GM19455 (cell line): Measurements from ENCODE around the gene ZC3H10.
"Not testable (repeated sequence)": the region's sequence is repeated elsewhere in the genome, so short reads cannot be mapped to it uniquely, and the experiment has no call there.

Source experiments
- ATAC-seq: cut with Tn5 transposase; IDR thresholded peaks from one replicate; pipeline ENCODE4 v1.9.1; 2021; ENCODE audit not compliant: unreplicated experiment

The ZC3H10 gene, protein sequence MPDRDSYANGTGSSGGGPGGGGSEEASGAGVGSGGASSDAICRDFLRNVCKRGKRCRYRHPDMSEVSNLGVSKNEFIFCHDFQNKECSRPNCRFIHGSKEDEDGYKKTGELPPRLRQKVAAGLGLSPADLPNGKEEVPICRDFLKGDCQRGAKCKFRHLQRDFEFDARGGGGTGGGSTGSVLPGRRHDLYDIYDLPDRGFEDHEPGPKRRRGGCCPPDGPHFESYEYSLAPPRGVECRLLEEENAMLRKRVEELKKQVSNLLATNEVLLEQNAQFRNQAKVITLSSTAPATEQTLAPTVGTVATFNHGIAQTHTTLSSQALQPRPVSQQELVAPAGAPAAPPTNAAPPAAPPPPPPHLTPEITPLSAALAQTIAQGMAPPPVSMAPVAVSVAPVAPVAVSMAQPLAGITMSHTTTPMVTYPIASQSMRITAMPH

DNA sequence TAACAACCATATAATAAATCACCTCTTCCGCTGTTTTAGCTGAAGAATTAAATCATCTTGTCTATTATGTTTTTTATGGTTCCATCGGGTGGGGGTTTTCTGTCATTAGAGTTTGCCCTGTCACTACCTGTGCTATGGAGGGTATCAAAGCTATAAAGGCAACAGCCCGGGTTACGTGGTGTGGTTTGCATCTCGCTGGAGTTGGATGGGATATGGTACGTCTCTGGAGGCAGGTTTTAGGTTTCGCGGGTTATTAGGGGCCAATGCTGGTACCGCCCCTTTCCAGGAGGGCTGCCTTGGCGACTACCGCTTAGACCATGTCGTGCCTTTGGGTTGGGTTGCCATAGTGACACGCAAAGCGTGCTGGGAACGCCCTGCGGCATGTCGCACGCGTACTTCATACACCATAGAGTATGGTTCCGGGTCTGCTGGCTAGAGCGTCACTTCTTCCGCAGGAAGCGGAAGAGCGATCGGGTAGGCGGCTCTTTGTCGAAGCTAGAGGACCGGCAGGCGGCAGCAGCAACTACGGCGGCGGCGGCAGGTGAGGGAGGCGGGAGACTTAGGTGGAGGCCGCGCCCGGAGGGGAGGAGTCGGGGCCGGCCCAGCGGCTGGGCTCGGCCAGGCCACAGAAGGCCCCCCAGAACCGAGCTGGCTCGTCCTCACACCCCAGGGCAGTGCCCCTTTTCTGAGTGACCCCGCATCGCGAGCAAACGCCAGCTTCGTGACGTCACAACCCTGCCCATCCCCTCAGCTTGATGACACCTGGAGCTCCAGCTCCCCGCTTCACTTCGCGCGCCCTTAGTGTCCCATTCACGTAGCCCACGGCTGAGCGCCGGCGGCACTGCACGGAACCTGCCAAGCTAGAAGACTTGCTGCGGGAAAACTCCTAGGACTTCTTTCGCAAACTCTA is at the start of gene ZC3H10:
TSS of gene ZC3H10 (plus strand) at position 489 of the 910 bp plus-strand sequence. CDS start 2,297 bp downstream, outside the sequence.
- peak; percentile 83 for ATAC-seq

DNA sequence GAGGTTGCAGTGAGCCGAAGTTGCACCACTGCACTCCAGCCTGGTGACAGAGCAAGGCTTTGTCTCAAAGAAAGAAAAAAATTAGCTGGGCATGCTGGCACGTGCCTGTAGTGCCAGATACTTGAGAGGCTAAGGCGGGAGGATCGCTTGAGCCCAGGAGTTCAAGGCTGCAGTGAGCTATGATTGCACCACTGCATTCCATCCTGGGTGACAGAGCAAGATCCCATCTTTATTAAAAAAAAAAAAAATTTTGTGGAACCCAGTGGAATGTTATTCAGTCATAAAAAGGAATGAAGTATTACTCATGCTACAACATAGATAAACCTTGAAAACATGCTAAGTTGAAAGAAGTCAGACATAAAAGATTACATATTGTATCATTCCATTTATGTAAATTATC is 46.4 kb upstream of the ZC3H10 start:
- ATAC-seq: no peak

DNA sequence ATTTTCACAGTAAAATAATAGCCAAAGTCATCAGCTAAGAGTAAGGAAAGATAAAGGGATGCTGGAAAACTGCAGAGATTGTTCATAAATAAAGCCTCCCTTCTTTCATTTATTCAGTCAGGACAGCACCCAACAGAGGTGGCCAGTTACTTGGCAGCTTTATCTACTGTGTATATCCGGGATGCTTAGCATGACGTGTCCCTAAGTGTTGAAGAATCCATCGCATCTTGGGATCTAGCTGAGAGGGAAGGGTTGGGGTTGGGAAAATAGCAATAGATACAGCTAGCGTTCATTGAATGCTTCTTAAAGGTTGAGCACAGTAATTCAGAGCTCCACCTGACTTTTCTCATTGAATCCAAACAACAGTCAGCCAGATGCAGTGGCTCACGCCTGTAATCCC is 43.7 kb upstream of the ZC3H10 start:
- ATAC-seq: no peak

DNA sequence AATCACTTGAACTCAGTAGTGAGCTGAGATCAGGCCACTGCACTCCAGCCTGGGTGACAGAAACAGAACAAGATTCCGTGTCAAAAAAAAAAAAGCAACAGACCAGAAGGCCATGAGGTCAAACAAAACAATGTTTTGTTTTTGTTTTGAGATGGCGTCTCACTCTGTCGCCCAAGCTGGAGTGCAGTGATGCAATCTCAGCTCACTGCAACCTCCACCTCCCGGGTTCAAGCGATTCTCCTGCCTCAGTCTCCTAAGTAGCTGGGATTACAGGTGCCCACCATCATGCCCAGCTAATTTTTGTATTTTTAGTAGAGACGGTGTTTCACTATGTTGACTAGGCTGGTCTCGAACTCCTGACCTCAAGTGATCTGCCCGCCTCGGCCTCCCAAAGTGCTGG is 40.1 kb upstream of the ZC3H10 start:
- ATAC-seq: not testable (repeated sequence)

DNA sequence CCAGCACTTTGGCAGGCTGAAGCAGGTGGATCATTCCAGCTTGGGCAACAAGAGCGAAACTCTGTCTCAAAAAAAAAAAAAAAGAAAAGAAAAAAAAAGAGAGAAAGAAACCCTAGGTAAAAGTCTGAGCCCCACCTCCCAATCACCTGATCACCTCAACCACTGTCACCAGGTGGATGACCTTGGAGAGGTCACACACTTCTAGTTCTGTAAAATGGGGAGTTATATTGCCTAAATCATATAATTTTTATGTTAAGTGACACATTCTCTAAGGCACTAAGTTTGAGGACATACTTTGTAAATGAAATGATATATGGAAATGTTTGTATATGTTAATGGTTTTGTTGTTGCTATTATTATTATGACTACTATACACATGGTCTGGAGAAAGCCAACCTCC is 39.6 kb upstream of the ZC3H10 start:
- ATAC-seq: no peak

DNA sequence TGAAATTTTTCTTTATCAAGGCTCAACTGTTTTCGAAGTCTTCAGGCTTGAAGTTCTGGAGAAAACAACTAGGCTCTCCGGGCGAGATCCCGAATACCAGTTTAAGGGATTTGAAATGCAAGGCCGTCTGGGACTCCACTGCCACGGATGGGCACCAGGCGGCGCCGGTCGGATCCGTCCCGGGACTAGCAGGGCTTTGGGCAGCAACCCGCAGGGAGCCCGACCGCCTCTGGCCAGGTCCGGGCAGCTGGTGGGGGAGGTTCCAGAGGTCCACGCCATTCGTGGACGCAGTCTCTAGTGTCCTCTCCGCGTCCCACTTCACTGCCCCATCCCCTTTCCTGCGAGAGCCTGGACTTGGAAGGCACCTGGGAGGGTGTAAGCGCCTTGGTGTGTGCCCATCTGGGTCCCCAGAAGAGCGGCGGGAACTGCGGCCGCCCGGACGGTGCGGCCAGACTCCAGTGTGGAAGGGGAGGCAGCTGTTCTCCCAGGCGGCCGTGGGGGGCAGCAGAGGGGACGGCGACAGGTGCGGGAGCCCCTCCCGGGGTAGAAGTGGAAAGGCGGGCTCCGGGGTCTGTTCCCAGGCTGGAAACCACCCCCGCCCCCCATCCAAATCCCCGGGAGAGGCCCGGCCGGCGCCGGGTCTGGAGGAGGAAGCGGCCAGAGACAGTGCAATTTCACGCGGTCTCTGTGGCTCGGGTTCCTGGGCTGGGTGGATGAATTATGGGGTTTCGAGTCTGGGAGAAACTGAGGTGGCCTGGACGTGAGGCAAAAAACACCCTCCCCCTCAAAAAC is 38.9 kb upstream of the ZC3H10 start:
- peak; percentile 76 for ATAC-seq

DNA sequence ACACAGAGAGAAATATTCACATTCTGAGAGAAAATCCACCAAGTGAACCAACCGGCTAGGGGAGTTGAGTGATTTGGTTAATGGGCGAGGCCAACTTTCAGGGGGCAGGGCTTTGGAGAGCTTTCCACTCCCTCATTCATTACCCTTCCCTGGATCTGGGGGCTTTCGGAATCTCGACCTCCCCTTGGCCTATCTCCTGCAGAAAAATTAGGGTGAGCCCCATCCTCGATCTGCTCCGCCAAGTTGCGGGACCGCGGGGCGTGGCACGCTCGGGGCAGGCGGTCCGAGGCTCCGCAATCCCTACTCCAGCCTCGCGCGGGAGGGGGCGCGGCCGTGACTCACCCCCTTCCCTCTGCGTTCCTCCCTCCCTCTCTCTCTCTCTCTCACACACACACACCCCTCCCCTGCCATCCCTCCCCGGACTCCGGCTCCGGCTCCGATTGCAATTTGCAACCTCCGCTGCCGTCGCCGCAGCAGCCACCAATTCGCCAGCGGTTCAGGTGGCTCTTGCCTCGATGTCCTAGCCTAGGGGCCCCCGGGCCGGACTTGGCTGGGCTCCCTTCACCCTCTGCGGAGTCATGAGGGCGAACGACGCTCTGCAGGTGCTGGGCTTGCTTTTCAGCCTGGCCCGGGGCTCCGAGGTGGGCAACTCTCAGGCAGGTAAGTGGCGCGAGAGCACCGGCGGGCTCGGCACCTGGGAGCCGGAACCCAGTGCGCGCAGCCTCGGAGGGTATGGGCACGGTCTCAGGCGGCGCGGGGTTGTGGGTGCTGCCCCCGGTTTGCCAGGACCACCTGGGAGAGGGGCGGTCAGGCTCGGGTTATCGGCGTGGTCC is 38.1 kb upstream of the ZC3H10 start, which contains the start of gene ERBB3:
TSS of gene ERBB3 (plus strand) at position 443 of the 833 bp plus-strand sequence. CDS start at position 579, 136 bp downstream.
- no peak for ATAC-seq

DNA sequence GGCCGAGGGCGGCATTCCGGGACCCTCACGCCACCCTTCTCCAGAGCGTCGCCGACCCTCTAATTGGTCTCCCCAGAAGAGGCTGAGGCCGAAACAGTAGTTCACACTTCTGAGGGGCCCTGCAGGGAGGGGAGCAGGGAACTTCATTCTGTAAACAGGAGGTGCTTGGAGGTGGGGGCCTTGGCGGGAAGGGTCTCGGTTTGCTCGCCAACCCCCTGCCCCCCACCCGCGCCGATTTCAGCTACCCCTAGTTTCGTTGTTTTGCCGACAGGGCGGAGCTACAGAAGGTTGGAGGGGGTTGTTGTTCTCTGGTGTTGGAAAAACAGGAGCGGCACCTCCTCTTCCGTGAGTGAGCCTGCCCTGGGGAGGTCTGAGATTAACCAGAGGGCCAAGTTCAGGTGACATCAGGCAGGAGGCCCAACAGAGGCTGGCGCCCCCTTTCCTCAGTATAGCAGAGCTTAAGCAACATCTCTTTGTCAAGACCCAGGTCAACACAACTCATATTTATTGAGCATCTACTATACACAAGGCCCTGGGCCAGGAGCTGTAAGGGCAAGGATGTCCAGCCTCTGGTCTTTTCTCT is 37.4 kb upstream of the ZC3H10 start:
- no peak for ATAC-seq

DNA sequence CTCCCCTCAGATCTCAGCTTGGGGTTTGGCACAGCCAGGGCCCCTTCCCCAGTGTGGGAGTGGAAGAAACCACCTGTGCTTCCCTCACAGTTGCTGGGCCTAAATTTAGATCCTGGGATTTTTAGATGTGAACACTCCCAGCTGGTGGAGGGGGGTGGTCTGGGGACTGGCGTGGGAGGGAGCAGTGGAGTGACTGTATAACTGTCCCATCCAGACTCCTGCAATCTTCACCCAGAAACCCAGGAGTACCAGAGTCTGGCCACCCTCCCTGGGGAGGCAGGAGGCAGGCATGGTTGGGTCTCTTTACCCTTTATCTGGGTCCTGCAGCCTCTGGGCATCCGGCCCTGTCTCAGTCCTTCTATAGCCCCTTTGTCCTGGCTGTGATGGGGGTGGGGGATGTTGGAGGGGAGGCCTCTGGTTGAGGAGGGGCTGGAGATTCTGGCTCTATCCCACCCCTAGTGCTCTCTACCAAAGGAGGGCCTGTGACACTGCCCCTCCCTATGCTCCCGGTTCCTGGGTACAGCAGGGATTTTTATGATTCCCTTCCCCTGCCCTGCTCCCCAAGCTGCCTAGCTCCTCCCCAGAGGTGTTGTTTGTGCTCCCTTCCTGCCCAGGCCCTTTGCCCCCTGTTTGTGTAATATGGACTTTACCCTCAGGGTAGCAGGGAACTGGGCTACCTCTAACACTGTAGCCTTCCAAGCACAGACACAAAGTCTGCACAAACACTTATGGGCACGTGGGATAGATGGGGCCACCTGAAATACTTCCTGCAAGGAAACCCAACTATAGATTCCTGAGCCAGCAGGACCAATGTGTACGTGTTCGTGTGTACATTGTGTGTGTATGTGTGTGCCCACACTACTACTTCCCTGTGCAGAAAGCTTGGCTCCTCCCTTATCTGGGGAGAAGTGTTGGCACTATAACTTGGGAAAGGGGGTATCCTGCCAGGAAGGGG is 36.4 kb upstream of the ZC3H10 start:
- no peak for ATAC-seq

DNA sequence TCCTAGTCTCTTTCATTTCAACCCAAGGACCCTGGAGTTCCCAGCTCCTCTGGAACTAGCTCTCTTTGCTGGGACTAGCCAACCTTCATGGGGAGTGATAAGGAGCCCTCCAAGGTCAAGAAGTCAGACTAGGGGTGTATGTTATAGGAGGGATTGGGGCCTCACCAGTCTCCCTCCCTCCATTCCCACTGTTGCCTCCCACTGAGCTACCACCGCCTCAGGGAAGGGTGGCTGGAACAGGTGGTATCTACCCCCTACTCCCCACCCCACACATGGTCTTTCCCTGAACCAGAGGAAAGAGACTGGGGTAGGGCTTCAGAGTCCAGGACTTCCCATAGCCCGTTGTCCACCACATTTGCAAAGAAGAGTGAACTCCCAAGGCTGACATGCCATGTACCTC is 35.7 kb upstream of the ZC3H10 start:
- no peak for ATAC-seq

DNA sequence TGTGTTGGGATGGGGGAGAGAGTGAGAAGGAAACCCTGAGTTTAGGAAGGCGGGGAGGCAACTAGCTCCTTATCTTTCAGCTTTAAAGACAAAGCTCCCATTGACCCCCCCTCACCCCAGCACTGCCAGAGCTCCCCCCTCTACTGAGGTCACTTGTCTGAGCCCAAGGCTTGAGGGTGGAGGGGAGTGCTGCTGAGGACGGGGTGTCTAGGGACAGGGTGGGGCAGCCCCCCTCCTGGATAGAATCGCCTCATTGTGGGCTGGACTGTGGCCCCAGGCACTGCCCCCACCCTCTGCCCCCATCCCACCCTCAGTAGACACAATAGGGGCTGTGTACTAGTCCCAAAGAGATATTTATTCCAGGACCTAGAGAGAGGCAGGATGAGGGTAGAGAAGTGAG is 35.1 kb upstream of the ZC3H10 start:
- no peak for ATAC-seq

DNA sequence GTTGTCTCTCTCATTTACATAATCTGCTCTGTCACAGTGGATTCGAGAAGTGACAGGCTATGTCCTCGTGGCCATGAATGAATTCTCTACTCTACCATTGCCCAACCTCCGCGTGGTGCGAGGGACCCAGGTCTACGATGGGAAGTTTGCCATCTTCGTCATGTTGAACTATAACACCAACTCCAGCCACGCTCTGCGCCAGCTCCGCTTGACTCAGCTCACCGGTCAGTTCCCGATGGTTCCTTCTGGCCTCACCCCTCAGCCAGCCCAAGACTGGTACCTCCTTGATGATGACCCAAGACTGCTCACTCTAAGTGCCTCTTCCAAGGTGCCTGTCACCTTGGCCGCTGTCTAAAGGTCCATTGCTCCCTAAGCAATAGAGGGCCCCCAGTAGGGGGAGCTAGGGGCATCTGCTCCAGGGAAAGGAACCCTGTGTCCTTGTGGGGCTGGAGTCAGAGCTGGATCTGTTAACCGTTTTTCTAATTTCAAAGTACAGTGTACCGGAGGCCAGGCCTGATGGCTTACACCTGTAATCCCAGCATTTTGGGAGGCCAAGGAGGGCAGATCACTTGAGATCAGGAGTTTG is 33.0 kb upstream of the ZC3H10 start:
- no peak for ATAC-seq

DNA sequence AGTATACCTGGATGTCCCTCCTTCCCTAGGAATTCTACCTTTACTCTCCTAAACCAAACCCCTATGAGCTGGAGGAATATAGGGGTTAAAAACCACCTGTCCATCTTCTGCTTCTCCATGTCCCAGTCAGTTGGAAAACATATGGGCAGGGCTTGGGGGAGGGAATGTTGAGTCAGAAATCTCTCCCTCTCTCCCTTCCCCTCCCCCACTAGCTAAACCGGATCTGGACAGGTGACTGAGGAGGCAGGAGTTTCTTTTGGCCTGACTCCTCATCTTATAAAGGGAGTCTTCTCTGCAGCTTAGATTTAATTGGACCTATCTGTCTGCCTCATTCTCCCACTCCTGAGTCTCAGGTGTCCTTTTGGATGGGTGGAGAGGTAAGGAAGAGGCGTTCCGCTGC is 32.0 kb upstream of the ZC3H10 start:
- ATAC-seq: no peak

DNA sequence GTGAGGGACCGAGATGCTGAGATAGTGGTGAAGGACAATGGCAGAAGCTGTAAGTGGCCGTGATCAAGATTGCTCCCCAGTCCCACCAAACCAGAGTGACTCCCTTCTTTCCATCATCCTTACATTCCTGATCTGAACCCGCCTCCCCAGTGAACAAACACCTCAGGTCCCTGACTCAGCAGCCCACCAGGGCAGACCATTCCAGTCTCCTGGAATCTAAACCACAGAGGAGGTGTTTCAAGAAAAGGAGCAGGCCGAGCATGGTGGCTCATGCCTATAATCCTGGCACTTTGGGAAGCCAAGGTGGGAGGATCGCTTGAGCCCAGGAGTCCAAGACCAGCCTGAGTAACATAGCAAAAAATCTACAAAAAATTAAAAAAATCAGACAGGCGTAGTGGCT is 31.5 kb upstream of the ZC3H10 start:
- ATAC-seq: no peak

DNA sequence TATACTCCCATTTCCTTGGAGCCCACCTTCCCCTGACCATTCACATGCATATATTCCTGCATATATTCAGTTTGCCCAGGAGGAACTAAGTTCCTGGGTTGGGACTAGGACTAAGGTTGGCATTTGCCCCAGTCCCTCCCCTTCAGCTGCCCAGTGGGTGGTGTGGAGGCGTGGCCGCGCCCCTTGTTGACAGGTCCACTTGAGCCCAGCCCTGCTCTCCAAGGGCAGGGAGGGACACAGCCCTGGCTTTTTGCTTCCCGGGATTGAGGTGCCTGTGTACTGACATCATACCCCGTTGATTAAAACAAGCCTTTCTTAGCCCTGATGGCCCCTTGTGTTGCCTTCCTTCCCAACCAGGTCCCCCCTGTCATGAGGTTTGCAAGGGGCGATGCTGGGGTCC is 30.8 kb upstream of the ZC3H10 start:
- no peak for ATAC-seq

DNA sequence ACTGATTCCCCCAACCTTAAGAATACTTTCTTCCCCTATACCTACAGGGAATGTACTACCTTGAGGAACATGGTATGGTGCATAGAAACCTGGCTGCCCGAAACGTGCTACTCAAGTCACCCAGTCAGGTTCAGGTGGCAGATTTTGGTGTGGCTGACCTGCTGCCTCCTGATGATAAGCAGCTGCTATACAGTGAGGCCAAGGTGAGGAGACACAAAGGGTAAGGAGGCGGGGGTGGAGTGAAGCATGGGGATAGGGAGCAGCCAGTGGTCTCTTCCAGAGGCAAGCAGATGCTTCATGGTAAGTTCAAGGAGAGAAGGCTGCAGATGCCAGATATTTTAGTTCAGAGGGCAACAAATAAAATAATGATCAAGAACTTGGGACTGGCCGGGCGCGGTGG is 20.3 kb upstream of the ZC3H10 start:
- ATAC-seq: no peak

DNA sequence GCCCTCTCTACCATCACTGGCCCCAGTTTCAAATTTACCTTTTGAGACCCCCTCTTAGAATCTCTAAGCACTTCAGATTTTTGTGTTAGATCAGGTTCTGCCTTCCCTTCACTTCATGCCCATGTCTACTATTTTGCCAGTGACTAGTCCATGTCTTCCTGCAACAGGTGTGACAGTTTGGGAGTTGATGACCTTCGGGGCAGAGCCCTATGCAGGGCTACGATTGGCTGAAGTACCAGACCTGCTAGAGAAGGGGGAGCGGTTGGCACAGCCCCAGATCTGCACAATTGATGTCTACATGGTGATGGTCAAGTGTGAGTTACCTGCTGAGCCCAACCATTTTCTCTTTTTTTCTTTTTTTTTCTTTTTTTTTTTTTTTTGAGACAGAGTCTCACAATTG is 19.5 kb upstream of the ZC3H10 start:
- ATAC-seq: no peak

DNA sequence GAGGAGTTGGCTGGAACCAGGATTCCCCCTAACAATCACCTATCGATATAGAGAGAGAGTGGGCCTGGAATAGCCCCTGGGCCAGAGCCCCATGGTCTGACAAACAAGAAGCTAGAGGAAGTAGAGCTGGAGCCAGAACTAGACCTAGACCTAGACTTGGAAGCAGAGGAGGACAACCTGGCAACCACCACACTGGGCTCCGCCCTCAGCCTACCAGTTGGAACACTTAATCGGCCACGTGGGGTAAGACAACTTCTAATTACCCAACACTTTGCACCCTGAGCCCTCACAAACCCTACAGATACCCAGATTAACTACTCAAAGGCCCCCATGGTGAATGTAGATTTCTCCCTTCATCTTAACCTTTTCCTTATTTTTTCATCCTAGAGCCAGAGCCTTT is 18.3 kb upstream of the ZC3H10 start:
- ATAC-seq: no peak
